GM12875 (cell line): Measurements from ENCODE around the gene SYNRG.
"Not testable (repeated sequence)": the region's sequence is repeated elsewhere in the genome, so short reads cannot be mapped to it uniquely, and the experiment has no call there.

Experiments
- H3K4me3 ChIP-seq: one replicate; pipeline ENCODE4 v1.5.1; 2011; ENCODE audit warnings: low read depth, low read length, control low read depth
- CTCF ChIP-seq: IDR thresholded peaks from 2 replicates; pipeline ENCODE4 v1.5.1; 2011; ENCODE audit warnings: low read depth, mild to moderate bottlenecking, control low read depth, inconsistent platforms, low read length, moderate library complexity, borderline replicate concordance; ENCODE audit not compliant: insufficient read depth

Gene SYNRG

GRCh38 chr17:37516127-37516571, 93.1 kb downstream of the SYNRG start:
- no peak for TF ChIP-seq CTCF
- no peak overlapping the region for H3K4me3 ChIP-seq

- TF ChIP-seq CTCF = no peak
- H3K4me3 ChIP-seq = no peak overlapping the region
Measured at GRCh38 chr17:37513711-37514110, 95.5 kb downstream of the SYNRG start.

GRCh38 chr17:37512442-37513068, 96.7 kb downstream of the SYNRG start:
- no peak overlapping the region for H3K4me3 ChIP-seq
- no peak for TF ChIP-seq CTCF

- H3K4me3 ChIP-seq = not testable (repeated sequence)
Measured at GRCh38 chr17:37511642-37512041, 97.6 kb downstream of the SYNRG start.

GRCh38 chr17:37510056-37510455, 99.2 kb downstream of the SYNRG start:
- TF ChIP-seq CTCF = no peak
- no peak overlapping the region for H3K4me3 ChIP-seq

- no peak for TF ChIP-seq CTCF
- no peak overlapping the region for H3K4me3 ChIP-seq
Measured at GRCh38 chr17:37507111-37507510, 102.1 kb downstream of the SYNRG start.

- H3K4me3 ChIP-seq = no peak overlapping the region
- peak; percentile 62 for TF ChIP-seq CTCF
Measured at GRCh38 chr17:37506678-37507077, 102.5 kb downstream of the SYNRG start.

- no peak overlapping the region for H3K4me3 ChIP-seq
- no peak for TF ChIP-seq CTCF
Measured at GRCh38 chr17:37505333-37505732, 103.9 kb downstream of the SYNRG start.
